NCI-H748 treated with DMSO at 0.1 percent for 48 hours (cell line): ENCODE measurements around the gene PSMB10.
"Not testable (repeated sequence)": the region's sequence is repeated elsewhere in the genome, so short reads cannot be mapped to it uniquely, and the experiment has no call there.

Source experiments
- DNase-seq: peaks from one replicate; lab custom pipeline; 2025; lab: John Stamatoyannopoulos, UW

The PSMB10 gene

GRCh38 chr16:67942200-67942509, 5.5 kb upstream of the PSMB10 start:
- DNase-seq: no peak

GRCh38 chr16:67941469-67942199, 5.0 kb upstream of the PSMB10 start:
- DNase-seq: no peak

- DNase-seq: no peak
Observed at GRCh38 chr16:67940446-67941089, 3.9 kb upstream of the PSMB10 start.

GRCh38 chr16:67939507-67940445, 3.1 kb upstream of the PSMB10 start:
- no peak for DNase-seq

DNA sequence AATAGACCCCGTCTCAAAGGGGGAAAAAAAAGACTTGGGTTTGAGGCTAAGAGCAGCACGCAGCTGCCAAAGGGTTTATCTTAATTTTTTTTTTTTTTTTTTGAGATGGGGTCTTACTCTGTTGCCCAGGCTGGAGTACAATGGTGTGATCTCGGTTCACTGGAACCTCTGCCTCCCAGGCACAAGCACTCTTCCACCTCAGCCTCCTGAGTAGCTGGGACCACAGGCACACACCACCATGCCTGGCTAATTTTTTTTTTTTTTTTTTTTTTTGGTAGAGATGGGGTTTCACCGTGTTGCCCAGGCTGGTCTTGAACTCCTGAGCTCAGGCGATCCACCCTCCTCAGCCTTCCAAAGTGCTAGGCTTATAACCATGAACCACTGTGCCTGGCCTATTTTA, 1.1 kb upstream of the PSMB10 start:
- not testable (repeated sequence) for DNase-seq

DNA sequence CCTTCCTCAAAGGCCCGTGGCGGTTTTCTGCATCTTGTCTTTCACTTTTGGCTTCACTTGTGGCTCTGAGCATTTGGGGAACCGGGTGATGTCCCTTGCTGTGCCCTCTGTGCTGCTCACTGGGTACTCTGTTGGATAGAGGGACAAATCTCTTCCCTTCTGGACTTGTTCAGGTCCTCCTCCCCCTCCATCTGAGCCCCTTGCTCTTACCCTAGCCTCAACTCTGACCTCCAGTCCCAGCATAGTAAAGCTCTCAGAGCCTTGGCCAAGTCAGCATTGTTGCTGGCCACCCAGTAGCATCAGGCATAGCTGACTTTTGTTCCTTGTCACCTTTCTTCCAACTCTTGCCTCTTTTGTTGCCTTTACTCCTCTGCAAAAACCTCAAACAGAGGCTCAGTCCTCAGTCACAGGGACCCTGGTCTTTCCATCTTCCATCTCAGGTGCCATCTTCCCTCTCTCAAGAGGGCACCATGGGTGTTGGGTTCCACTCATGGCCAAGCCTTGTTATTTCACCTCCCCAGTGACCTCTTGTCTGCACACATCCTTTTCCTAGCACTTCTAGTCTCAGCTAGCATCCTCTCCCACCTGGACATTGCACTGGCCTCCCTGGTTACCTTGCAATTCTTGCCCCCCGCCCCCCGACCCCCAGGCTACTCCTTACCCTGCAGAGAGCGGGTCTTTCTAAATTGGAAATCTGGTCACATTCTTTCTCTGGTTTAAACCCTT, 393 bp upstream of the PSMB10 start:
- no peak for DNase-seq

- DNase-seq: peak; percentile 90
Observed at GRCh38 chr16:67935402-67936123, 1.1 kb downstream of the PSMB10 start.

DNA sequence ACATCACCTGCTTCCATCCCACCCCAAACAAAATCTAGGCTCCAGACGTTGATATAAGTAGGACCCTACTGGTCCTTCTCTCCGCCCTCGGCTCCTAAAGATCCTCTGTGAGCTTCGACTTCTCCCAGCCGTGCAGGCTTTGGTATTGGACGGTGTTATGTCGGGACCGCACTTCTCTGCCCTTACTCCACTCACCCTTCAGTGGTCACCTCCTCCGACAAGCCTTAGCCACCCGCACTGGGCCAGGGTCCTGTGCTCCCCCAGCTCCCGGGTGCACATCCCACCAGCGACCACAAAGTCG, 1.6 kb downstream of the PSMB10 start:
- no peak for DNase-seq

- DNase-seq: no peak
Observed at GRCh38 chr16:67934306-67935100, 2.1 kb downstream of the PSMB10 start.

- no peak for DNase-seq
Observed at GRCh38 chr16:67933805-67934204, 2.8 kb downstream of the PSMB10 start.

- DNase-seq: no peak
Observed at GRCh38 chr16:67932462-67932840, 4.2 kb downstream of the PSMB10 start.

- no peak for DNase-seq
Observed at GRCh38 chr16:67931712-67932461, 4.8 kb downstream of the PSMB10 start, which contains the start of gene CTRL. CTRL (minus strand) TSS chr16:67931862; CDS start chr16:67931852, 10 bp downstream.

GRCh38 chr16:67930678-67931211, 5.9 kb downstream of the PSMB10 start:
- DNase-seq: no peak

GRCh38 chr16:67930191-67930590, 6.5 kb downstream of the PSMB10 start:
- no peak for DNase-seq

GRCh38 chr16:67928561-67929364, 7.9 kb downstream of the PSMB10 start:
- peak; percentile 27 for DNase-seq

DNA sequence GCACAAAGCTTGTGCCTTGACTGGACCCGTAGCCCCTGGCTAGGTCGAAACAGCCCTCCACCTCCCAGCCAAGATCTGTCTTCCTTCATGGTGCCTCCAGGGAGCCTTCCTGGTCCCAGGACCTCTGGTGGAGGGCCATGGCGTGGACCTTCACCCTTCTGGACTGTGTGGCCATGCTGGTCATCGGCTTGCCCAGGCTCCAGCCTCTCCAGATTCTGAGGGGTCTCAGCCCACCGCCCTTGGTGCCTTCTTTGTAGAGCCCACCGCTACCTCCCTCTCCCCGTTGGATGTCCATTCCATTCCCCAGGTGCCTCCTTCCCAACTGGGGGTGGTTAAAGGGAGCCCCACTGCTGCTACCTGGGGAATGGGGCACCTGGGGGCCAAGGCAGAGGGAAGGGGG, 8.5 kb downstream of the PSMB10 start:
- no peak for DNase-seq

- DNase-seq: no peak
Observed at GRCh38 chr16:67927131-67927941, 9.3 kb downstream of the PSMB10 start.

GRCh38 chr16:67926181-67926750, 10.4 kb downstream of the PSMB10 start:
- DNase-seq: peak; percentile 16
